Measurements from ENCODE around the gene CHIC2. TPM values are rescaled to one million over a fixed set of nuclear protein-coding genes. Genes with fewer than 3 reads are reported as not detected.
A peak's percentile ranks its signal among the peaks of the same experiment; 100 is the strongest.

Gene CHIC2
- total and polyA plus RNA-seq, 2 of the 8 experiments (the other 6 are each of a cell fraction or from before 2014, with no cell fraction given), result 4.5 to 10.9 TPM

DNA sequence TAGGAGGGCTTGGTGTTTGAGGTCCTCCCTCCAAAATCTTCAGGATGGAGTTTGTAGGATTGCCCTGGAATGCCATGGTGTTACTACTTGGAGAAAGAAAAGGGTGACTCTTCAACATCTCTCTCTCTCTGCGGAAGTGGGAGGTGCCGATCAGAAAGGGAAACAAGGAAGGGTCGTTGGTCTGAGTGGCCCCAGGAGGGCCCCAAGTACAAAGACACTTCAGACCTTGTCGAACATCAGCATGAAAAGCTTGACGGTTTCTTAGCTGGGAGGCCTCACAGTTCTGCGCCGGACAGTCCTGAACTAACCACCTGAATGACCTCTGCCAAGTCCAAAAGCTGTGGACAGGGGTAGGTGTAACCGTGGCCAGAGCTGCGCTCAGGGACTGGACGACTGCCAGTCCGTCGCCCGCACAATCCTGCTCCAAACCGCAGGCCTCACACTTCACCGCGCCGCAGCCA, 34.9 kb upstream of the CHIC2 start (continued):
- TF ChIP-seq, protein P1, sequence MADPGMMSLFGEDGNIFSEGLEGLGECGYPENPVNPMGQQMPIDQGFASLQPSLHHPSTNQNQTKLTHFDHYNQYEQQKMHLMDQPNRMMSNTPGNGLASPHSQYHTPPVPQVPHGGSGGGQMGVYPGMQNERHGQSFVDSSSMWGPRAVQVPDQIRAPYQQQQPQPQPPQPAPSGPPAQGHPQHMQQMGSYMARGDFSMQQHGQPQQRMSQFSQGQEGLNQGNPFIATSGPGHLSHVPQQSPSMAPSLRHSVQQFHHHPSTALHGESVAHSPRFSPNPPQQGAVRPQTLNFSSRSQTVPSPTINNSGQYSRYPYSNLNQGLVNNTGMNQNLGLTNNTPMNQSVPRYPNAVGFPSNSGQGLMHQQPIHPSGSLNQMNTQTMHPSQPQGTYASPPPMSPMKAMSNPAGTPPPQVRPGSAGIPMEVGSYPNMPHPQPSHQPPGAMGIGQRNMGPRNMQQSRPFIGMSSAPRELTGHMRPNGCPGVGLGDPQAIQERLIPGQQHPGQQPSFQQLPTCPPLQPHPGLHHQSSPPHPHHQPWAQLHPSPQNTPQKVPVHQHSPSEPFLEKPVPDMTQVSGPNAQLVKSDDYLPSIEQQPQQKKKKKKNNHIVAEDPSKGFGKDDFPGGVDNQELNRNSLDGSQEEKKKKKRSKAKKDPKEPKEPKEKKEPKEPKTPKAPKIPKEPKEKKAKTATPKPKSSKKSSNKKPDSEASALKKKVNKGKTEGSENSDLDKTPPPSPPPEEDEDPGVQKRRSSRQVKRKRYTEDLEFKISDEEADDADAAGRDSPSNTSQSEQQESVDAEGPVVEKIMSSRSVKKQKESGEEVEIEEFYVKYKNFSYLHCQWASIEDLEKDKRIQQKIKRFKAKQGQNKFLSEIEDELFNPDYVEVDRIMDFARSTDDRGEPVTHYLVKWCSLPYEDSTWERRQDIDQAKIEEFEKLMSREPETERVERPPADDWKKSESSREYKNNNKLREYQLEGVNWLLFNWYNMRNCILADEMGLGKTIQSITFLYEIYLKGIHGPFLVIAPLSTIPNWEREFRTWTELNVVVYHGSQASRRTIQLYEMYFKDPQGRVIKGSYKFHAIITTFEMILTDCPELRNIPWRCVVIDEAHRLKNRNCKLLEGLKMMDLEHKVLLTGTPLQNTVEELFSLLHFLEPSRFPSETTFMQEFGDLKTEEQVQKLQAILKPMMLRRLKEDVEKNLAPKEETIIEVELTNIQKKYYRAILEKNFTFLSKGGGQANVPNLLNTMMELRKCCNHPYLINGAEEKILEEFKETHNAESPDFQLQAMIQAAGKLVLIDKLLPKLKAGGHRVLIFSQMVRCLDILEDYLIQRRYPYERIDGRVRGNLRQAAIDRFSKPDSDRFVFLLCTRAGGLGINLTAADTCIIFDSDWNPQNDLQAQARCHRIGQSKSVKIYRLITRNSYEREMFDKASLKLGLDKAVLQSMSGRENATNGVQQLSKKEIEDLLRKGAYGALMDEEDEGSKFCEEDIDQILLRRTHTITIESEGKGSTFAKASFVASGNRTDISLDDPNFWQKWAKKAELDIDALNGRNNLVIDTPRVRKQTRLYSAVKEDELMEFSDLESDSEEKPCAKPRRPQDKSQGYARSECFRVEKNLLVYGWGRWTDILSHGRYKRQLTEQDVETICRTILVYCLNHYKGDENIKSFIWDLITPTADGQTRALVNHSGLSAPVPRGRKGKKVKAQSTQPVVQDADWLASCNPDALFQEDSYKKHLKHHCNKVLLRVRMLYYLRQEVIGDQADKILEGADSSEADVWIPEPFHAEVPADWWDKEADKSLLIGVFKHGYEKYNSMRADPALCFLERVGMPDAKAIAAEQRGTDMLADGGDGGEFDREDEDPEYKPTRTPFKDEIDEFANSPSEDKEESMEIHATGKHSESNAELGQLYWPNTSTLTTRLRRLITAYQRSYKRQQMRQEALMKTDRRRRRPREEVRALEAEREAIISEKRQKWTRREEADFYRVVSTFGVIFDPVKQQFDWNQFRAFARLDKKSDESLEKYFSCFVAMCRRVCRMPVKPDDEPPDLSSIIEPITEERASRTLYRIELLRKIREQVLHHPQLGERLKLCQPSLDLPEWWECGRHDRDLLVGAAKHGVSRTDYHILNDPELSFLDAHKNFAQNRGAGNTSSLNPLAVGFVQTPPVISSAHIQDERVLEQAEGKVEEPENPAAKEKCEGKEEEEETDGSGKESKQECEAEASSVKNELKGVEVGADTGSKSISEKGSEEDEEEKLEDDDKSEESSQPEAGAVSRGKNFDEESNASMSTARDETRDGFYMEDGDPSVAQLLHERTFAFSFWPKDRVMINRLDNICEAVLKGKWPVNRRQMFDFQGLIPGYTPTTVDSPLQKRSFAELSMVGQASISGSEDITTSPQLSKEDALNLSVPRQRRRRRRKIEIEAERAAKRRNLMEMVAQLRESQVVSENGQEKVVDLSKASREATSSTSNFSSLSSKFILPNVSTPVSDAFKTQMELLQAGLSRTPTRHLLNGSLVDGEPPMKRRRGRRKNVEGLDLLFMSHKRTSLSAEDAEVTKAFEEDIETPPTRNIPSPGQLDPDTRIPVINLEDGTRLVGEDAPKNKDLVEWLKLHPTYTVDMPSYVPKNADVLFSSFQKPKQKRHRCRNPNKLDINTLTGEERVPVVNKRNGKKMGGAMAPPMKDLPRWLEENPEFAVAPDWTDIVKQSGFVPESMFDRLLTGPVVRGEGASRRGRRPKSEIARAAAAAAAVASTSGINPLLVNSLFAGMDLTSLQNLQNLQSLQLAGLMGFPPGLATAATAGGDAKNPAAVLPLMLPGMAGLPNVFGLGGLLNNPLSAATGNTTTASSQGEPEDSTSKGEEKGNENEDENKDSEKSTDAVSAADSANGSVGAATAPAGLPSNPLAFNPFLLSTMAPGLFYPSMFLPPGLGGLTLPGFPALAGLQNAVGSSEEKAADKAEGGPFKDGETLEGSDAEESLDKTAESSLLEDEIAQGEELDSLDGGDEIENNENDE (IDR thresholded peaks at IDR 0.05; ENCODE audit: insufficient replicate concordance, low read length), result no peak
- TF ChIP-seq CHD1 (IDR thresholded peaks at IDR 0.05; ENCODE audit: low read depth, low read length) (no peak), KDM4A (IDR thresholded peaks at IDR 0.05; ENCODE audit: low read depth, low read length, severe bottlenecking) (peak; percentile 29), TAF1 (IDR thresholded peaks at IDR 0.05; ENCODE audit: low read depth, low read length) (no peak), HDAC6 (IDR thresholded peaks at IDR 0.05; ENCODE audit: low read depth, low read length) (no peak), SUZ12 (IDR thresholded peaks at IDR 0.05; ENCODE audit: low read length) (peak; percentile 63), POLR2A (IDR thresholded peaks at IDR 0.05; ENCODE audit: control extremely low read depth in 1 of 2, low read depth in 2 of 2, low read length in 2 of 2) (no peak), SRF (IDR thresholded peaks at IDR 0.05; ENCODE audit: low read depth, low read length) (no peak)
- TF ChIP-seq, protein P2, sequence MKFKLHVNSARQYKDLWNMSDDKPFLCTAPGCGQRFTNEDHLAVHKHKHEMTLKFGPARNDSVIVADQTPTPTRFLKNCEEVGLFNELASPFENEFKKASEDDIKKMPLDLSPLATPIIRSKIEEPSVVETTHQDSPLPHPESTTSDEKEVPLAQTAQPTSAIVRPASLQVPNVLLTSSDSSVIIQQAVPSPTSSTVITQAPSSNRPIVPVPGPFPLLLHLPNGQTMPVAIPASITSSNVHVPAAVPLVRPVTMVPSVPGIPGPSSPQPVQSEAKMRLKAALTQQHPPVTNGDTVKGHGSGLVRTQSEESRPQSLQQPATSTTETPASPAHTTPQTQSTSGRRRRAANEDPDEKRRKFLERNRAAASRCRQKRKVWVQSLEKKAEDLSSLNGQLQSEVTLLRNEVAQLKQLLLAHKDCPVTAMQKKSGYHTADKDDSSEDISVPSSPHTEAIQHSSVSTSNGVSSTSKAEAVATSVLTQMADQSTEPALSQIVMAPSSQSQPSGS (IDR thresholded peaks at IDR 0.05; ENCODE audit: low read length), result no peak

All from H1 (cell line).